ENCODE measurements around the gene LRRC7. TPM values are rescaled to one million over a fixed set of nuclear protein-coding genes. Genes with fewer than 3 reads are reported as not detected.

LRRC7 gene
- total RNA-seq, 2 experiments from 2014 or later, result 0.14 to 0.20 TPM

DNA sequence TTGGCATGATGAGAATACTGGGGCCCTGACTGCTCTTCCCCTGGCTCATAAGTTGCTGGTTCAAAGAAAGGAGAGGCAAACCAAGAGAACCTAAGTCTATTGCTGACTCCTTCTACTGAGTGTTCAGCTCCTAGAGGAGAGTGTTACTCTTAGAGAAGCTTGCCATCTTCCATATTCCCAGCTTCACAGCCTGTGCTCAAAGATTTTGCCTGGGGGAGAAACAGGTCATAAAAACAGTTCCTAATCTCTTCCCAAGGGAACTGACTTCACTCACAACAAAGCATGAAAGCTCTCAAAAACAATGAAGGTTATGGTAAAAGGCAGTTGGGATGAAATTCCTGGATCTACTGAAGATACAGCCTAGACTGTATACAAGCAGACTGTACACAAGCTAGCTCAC is 600.6 kb downstream of the LRRC7 start:
- Histone ChIP-seq H3K4me1 (ENCODE audit: insufficient read depth, low read length) (no peaks in the 10 kb centered on the region), H3K36me3 (ENCODE audit: insufficient read depth, low read length) (no peaks in the 10 kb centered on the region), H3K9me3 (ENCODE audit: control insufficient read depth in 1 of 2, insufficient read depth in 1 of 2, low read length in 2 of 2) (no peaks in the 10 kb centered on the region), H3K27ac (ENCODE audit: low read depth in 1 of 2, low read length in 2 of 2) (no peak overlapping the region), H3K4me3 (ENCODE audit: low read length) (no peak overlapping the region), H3K27me3 (ENCODE audit: control insufficient read depth in 1 of 2, insufficient read depth in 2 of 2, low read length in 2 of 2) (no peaks in the 10 kb centered on the region)
- no peak for TF ChIP-seq CTCF (IDR thresholded peaks at IDR 0.05)
- H3K27ac Mint-ChIP-seq, result no peak overlapping the region
- H3K27me3 Mint-ChIP-seq, result no peaks in the 10 kb centered on the region
- intact Hi-C loops (cut with DNase I, micrococcal nuclease), result no loop called here
- no peaks in the 10 kb centered on the region for H3K4me1 Mint-ChIP-seq (ENCODE audit: low read depth)
- H3K4me3 Mint-ChIP-seq, result no peak overlapping the region
- H3K36me3 Mint-ChIP-seq (ENCODE audit: low read depth), result peaks cover 70% of the 10 kb centered on the region
- no peak for ATAC-seq (ENCODE audit: poor library complexity)
- no peak for DNase-seq
- no peaks in the 10 kb centered on the region for H3K9me3 Mint-ChIP-seq
- ChIA-PET CTCF (no interaction called here), POLR2A (no interaction called here)

- Mint-ChIP-seq H3K27me3 (no peaks in the 10 kb centered on the region), H3K9me3 (no peaks in the 10 kb centered on the region), H3K27ac (no peak overlapping the region), H3K4me1 (ENCODE audit: low read depth) (no peaks in the 10 kb centered on the region), H3K4me3 (no peak overlapping the region), H3K36me3 (ENCODE audit: low read depth) (peaks cover 70% of the 10 kb centered on the region)
- DNase-seq (no peak), ATAC-seq (ENCODE audit: poor library complexity) (no peak)
- Histone ChIP-seq H3K27me3 (ENCODE audit: control insufficient read depth in 1 of 2, insufficient read depth in 2 of 2, low read length in 2 of 2) (no peaks in the 10 kb centered on the region), H3K4me1 (ENCODE audit: insufficient read depth, low read length) (no peaks in the 10 kb centered on the region), H3K27ac (ENCODE audit: low read depth in 1 of 2, low read length in 2 of 2) (no peak overlapping the region), H3K36me3 (ENCODE audit: insufficient read depth, low read length) (peaks cover under 1% of the 10 kb centered on the region), H3K4me3 (ENCODE audit: low read length) (no peak overlapping the region), H3K9me3 (ENCODE audit: control insufficient read depth in 1 of 2, insufficient read depth in 1 of 2, low read length in 2 of 2) (no peaks in the 10 kb centered on the region)
- ChIA-PET POLR2A (no interaction called here), CTCF (no interaction called here)
- no peak for TF ChIP-seq CTCF (IDR thresholded peaks at IDR 0.05)
- intact Hi-C loops (cut with DNase I, micrococcal nuclease), result no loop called here
Observed at GRCh38 chr1:70169018-70169839, 601.5 kb downstream of the LRRC7 start.

DNA sequence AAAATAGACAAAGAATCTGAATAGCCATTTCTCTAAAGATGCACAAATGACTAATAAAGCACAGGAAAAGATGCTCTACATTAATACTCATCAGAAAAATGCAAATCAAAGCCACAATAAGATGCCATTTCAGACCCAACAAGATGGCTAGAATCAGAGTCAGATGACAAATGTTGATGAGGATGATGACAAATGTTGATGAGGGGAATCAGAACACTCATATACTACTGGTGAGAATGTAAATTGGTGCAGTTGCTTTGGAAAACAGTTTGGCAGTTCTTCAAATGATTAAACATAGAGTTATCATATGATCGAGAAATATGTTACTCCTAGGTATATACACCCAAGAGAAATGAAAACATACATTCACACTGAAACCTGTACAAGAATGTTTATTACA is 603.8 kb downstream of the LRRC7 start:
- peaks cover 74% of the 10 kb centered on the region for H3K36me3 Mint-ChIP-seq (ENCODE audit: low read depth)
- POLR2A ChIA-PET, result no interaction called here

More for the DNA sequence above, 603.8 kb downstream of the LRRC7 start:
- no peak for TF ChIP-seq CTCF (IDR thresholded peaks at IDR 0.05)
- CTCF ChIA-PET, result no interaction called here
- no peaks in the 10 kb centered on the region for H3K9me3 ChIP-seq (ENCODE audit: control insufficient read depth in 1 of 2, insufficient read depth in 1 of 2, low read length in 2 of 2)
- no peak overlapping the region for H3K27ac Mint-ChIP-seq
- H3K4me3 ChIP-seq (ENCODE audit: low read length), result no peak overlapping the region
- no peaks in the 10 kb centered on the region for H3K4me1 ChIP-seq (ENCODE audit: insufficient read depth, low read length)
- H3K27me3 Mint-ChIP-seq, result no peaks in the 10 kb centered on the region
- DNase-seq (no peak), ATAC-seq (ENCODE audit: poor library complexity) (no peak)
- peaks cover 5% of the 10 kb centered on the region for H3K36me3 ChIP-seq (ENCODE audit: insufficient read depth, low read length)
- H3K27me3 ChIP-seq (ENCODE audit: control insufficient read depth in 1 of 2, insufficient read depth in 2 of 2, low read length in 2 of 2), result no peaks in the 10 kb centered on the region
- intact Hi-C loops (cut with DNase I, micrococcal nuclease), result no loop called here
- no peak overlapping the region for H3K27ac ChIP-seq (ENCODE audit: low read depth in 1 of 2, low read length in 2 of 2)
- H3K4me1 Mint-ChIP-seq (ENCODE audit: low read depth), result no peaks in the 10 kb centered on the region
- no peaks in the 10 kb centered on the region for H3K9me3 Mint-ChIP-seq
- no peak overlapping the region for H3K4me3 Mint-ChIP-seq

Data from CD4-positive, alpha-beta T cell (primary cell).